ENCODE data around the gene DLD. TPM values are rescaled to one million over a fixed set of nuclear protein-coding genes. Genes with fewer than 3 reads are reported as not detected.

The DLD gene
- total RNA-seq, 1 donor from 2014 or later = 60.3 TPM

- no peak for DNase-seq (ENCODE audit: low spot score)
- Mint-ChIP-seq H3K27ac (ENCODE audit: unreplicated experiment) (peak overlapping the region; percentile 73), H3K4me1 (ENCODE audit: low read depth) (peaks cover 25% of the 10 kb centered on the region), H3K27me3 (ENCODE audit: low read depth) (no peaks in the 10 kb centered on the region), H3K9me3 (ENCODE audit: low read depth) (no peaks in the 10 kb centered on the region), H3K4me3 (ENCODE audit: unreplicated experiment) (no peak overlapping the region), H3K36me3 (ENCODE audit: low read depth) (peaks cover 65% of the 10 kb centered on the region)
- no peak for TF ChIP-seq CTCF (IDR thresholded peaks at IDR 0.05)
These were observed 70.4 kb downstream of the DLD start for GRCh38 chr7:107961405-107961804.

GRCh38 chr7:107962817-107963216, 71.8 kb downstream of the DLD start:
- TF ChIP-seq CTCF (IDR thresholded peaks at IDR 0.05) = no peak
- Mint-ChIP-seq H3K4me3 (ENCODE audit: unreplicated experiment) (no peak overlapping the region), H3K9me3 (ENCODE audit: low read depth) (no peaks in the 10 kb centered on the region), H3K36me3 (ENCODE audit: low read depth) (peaks cover 62% of the 10 kb centered on the region), H3K27me3 (ENCODE audit: low read depth) (no peaks in the 10 kb centered on the region), H3K4me1 (ENCODE audit: low read depth) (peaks cover 23% of the 10 kb centered on the region), H3K27ac (ENCODE audit: unreplicated experiment) (no peak overlapping the region)
- no peak for DNase-seq (ENCODE audit: low spot score)

GRCh38 chr7:107964510-107964909, 73.5 kb downstream of the DLD start:
- H3K4me3 Mint-ChIP-seq (ENCODE audit: unreplicated experiment) = no peak overlapping the region
- peaks cover 14% of the 10 kb centered on the region for H3K4me1 Mint-ChIP-seq (ENCODE audit: low read depth)
- H3K27ac Mint-ChIP-seq (ENCODE audit: unreplicated experiment) = no peak overlapping the region
- no peaks in the 10 kb centered on the region for H3K9me3 Mint-ChIP-seq (ENCODE audit: low read depth)
- TF ChIP-seq CTCF (IDR thresholded peaks at IDR 0.05) = no peak
- no peak for DNase-seq (ENCODE audit: low spot score)
- H3K36me3 Mint-ChIP-seq (ENCODE audit: low read depth) = peaks cover 49% of the 10 kb centered on the region
- no peaks in the 10 kb centered on the region for H3K27me3 Mint-ChIP-seq (ENCODE audit: low read depth)

- H3K36me3 Mint-ChIP-seq (ENCODE audit: low read depth) = peaks cover 39% of the 10 kb centered on the region
- H3K9me3 Mint-ChIP-seq (ENCODE audit: low read depth) = no peaks in the 10 kb centered on the region
- DNase-seq (ENCODE audit: low spot score) = no peak
- no peaks in the 10 kb centered on the region for H3K27me3 Mint-ChIP-seq (ENCODE audit: low read depth)
- TF ChIP-seq CTCF (IDR thresholded peaks at IDR 0.05) = peak; percentile 58
- peaks cover 20% of the 10 kb centered on the region for H3K4me1 Mint-ChIP-seq (ENCODE audit: low read depth)
- H3K4me3 Mint-ChIP-seq (ENCODE audit: unreplicated experiment) = no peak overlapping the region
- peak overlapping the region; percentile 83 for H3K27ac Mint-ChIP-seq (ENCODE audit: unreplicated experiment)
These were observed 75.7 kb downstream of the DLD start for GRCh38 chr7:107966711-107967110.

GRCh38 chr7:107967420-107967819, 76.4 kb downstream of the DLD start:
- H3K4me1 Mint-ChIP-seq (ENCODE audit: low read depth) = peaks cover 22% of the 10 kb centered on the region
- TF ChIP-seq CTCF (IDR thresholded peaks at IDR 0.05) = no peak
- no peak overlapping the region for H3K4me3 Mint-ChIP-seq (ENCODE audit: unreplicated experiment)
- H3K27me3 Mint-ChIP-seq (ENCODE audit: low read depth) = no peaks in the 10 kb centered on the region
- no peak for DNase-seq (ENCODE audit: low spot score)
- peaks cover 34% of the 10 kb centered on the region for H3K36me3 Mint-ChIP-seq (ENCODE audit: low read depth)
- H3K9me3 Mint-ChIP-seq (ENCODE audit: low read depth) = no peaks in the 10 kb centered on the region
- no peak overlapping the region for H3K27ac Mint-ChIP-seq (ENCODE audit: unreplicated experiment)

Data from chondrocyte (in vitro differentiated cells).